ENCODE results near the gene NPIPB2.

- TF ChIP-seq CTCF (conservative IDR thresholded peaks at IDR 0.05 in 1 of 2, IDR thresholded peaks at IDR 0.05 in 1 of 2; ENCODE audit: low read depth in 1 of 2, low read length in 2 of 2) (no peak), EZH2 (IDR thresholded peaks at IDR 0.05; ENCODE audit: low read length, missing control alignments) (no peak)
Measured at GRCh38 chr16:11901091-11901490, 40.8 kb downstream of the NPIPB2 start.

All from fibroblast of lung (primary cell).